ENCODE measurements around the gene SHROOM2.
"Not testable (repeated sequence)": the region's sequence is repeated elsewhere in the genome, so short reads cannot be mapped to it uniquely, and the experiment has no call there.

Gene SHROOM2

GRCh38 chrX:9781941-9782340 is 4.3 kb upstream of the SHROOM2 start:
- no peak for DNase-seq (ENCODE audit: low read depth in 3 of 3)

- no peak for DNase-seq (ENCODE audit: low read depth in 3 of 3)
Measured at GRCh38 chrX:9784332-9784731, 1.9 kb upstream of the SHROOM2 start.

- DNase-seq (ENCODE audit: low read depth in 3 of 3): no peak
Measured at GRCh38 chrX:9785254-9785943, 830 bp upstream of the SHROOM2 start.

GRCh38 chrX:9786798-9787635 is 788 bp downstream of the SHROOM2 start:
- no peak for DNase-seq (ENCODE audit: low read depth in 3 of 3)

- DNase-seq (ENCODE audit: low read depth in 3 of 3): no peak
Measured at GRCh38 chrX:9788911-9789310, 2.7 kb downstream of the SHROOM2 start.

- no peak for DNase-seq (ENCODE audit: low read depth in 3 of 3)
Measured at GRCh38 chrX:9789555-9789954, 3.3 kb downstream of the SHROOM2 start.

GRCh38 chrX:9790866-9791265 is 4.6 kb downstream of the SHROOM2 start:
- DNase-seq (ENCODE audit: low read depth in 3 of 3): no peak

- DNase-seq (ENCODE audit: low read depth in 3 of 3): no peak
Measured at GRCh38 chrX:9794495-9794894, 8.3 kb downstream of the SHROOM2 start.

GRCh38 chrX:9797384-9798360 is 11.4 kb downstream of the SHROOM2 start:
- no peak for DNase-seq (ENCODE audit: low read depth in 3 of 3)

GRCh38 chrX:9802737-9803136 is 16.5 kb downstream of the SHROOM2 start:
- no peak for DNase-seq (ENCODE audit: low read depth in 3 of 3)

- DNase-seq (ENCODE audit: low read depth in 3 of 3): no peak
Measured at GRCh38 chrX:9804444-9804843, 18.2 kb downstream of the SHROOM2 start.

- no peak for DNase-seq (ENCODE audit: low read depth in 3 of 3)
Measured at GRCh38 chrX:9805956-9806355, 19.7 kb downstream of the SHROOM2 start.

- DNase-seq (ENCODE audit: low read depth in 3 of 3): no peak
Measured at GRCh38 chrX:9807355-9808182, 21.3 kb downstream of the SHROOM2 start.

- not testable (repeated sequence) for DNase-seq (ENCODE audit: low read depth in 3 of 3)
Measured at GRCh38 chrX:9809876-9810275, 23.6 kb downstream of the SHROOM2 start.

GRCh38 chrX:9811086-9811485 is 24.9 kb downstream of the SHROOM2 start:
- DNase-seq (ENCODE audit: low read depth in 3 of 3): not testable (repeated sequence)

GRCh38 chrX:9816084-9816700 is 30.0 kb downstream of the SHROOM2 start:
- DNase-seq (ENCODE audit: low read depth in 3 of 3): no peak

GRCh38 chrX:9821572-9821971 is 35.3 kb downstream of the SHROOM2 start:
- no peak for DNase-seq (ENCODE audit: low read depth in 3 of 3)

GRCh38 chrX:9824554-9824953 is 38.3 kb downstream of the SHROOM2 start:
- DNase-seq (ENCODE audit: low read depth in 3 of 3): no peak

GRCh38 chrX:9825129-9825790 is 39.0 kb downstream of the SHROOM2 start:
- no peak for DNase-seq (ENCODE audit: low read depth in 3 of 3)

- DNase-seq (ENCODE audit: low read depth in 3 of 3): no peak
Measured at GRCh38 chrX:9825966-9826365, 39.7 kb downstream of the SHROOM2 start.

Measured in stimulated activated CD4-positive, alpha-beta T cell treated with anti-CD3 and anti-CD28 coated beads, TNF-alpha, amount 100 ng/mL, for 24 hours (primary cell).